MM.1S (cell line): ENCODE results near the gene SH3GL3.

Experiments
- DNase-seq: peaks from one replicate; pipeline ENCODE4 v3.0.0-alpha.2; 2015
- H2AFZ ChIP-seq: fragments of 300-600 bp; sonication (generic); 2 replicates; pipeline ENCODE4 v1.6.0; 2016; ENCODE audit warnings: antibody characterized with exemption, low read length
- H3F3A ChIP-seq: fragments of 300-600 bp; sonication (generic); 2 replicates; pipeline ENCODE4 v1.6.1; 2016; ENCODE audit warnings: mild to moderate bottlenecking, antibody characterized with exemption, low read length, moderate library complexity, mixed read lengths; ENCODE audit not compliant: insufficient read depth
- H3K27ac ChIP-seq: fragments of 300-600 bp; sonication (generic); 2 replicates; pipeline ENCODE4 v1.5.1; 2016; ENCODE audit warnings: mild to moderate bottlenecking, low read length
- H3K27me3 ChIP-seq: fragments of 300-600 bp; sonication (generic); replicated peaks from 2 replicates; pipeline ENCODE4 v1.6.0; 2016; ENCODE audit warnings: low read length; ENCODE audit not compliant: insufficient read depth
- H3K36me3 ChIP-seq: fragments of 300-600 bp; sonication (generic); replicated peaks from 2 replicates; pipeline ENCODE4 v1.6.1; 2016; ENCODE audit warnings: mild to moderate bottlenecking, low read length, mixed read lengths; ENCODE audit not compliant: insufficient read depth
- H3K4me1 ChIP-seq: fragments of 300-600 bp; sonication (generic); 2 replicates; pipeline ENCODE4 v1.6.1; 2016; ENCODE audit warnings: low read length, mixed read lengths
- H3K4me2 ChIP-seq: fragments of 300-600 bp; sonication (generic); 2 replicates; pipeline ENCODE4 v1.6.0; 2016; ENCODE audit warnings: low read depth, low read length
- H3K4me3 ChIP-seq: fragments of 300-600 bp; sonication (generic); 2 replicates; pipeline ENCODE4 v1.5.1; 2016; ENCODE audit warnings: low read length, mixed read lengths
- H3K79me2 ChIP-seq: fragments of 300-600 bp; sonication (generic); 2 replicates; pipeline ENCODE4 v1.6.1; 2016; ENCODE audit warnings: mixed run types, low read length, mixed read lengths
- H3K9ac ChIP-seq: fragments of 300-600 bp; sonication (generic); 2 replicates; pipeline ENCODE4 v1.6.1; 2016; ENCODE audit warnings: low read length, mixed read lengths
- H3K9me2 ChIP-seq: fragments of 300-600 bp; sonication (generic); replicated peaks from 2 replicates; pipeline ENCODE4 v1.6.1; 2016; ENCODE audit warnings: mild to moderate bottlenecking, low read length, mixed read lengths; ENCODE audit not compliant: insufficient read depth
- H3K9me3 ChIP-seq: fragments of 300-600 bp; sonication (generic); replicated peaks from 2 replicates; pipeline ENCODE4 v1.6.1; 2016; ENCODE audit warnings: mild to moderate bottlenecking, low read length, mixed read lengths; ENCODE audit not compliant: insufficient read depth
- H4K20me1 ChIP-seq: fragments of 300-600 bp; sonication (generic); 2 replicates; pipeline ENCODE4 v1.6.1; 2016; ENCODE audit warnings: mild to moderate bottlenecking, low read length, moderate library complexity, mixed read lengths; ENCODE audit not compliant: insufficient read depth
- EZH2 ChIP-seq: fragments of 300-600 bp; sonication (generic); optimal IDR thresholded peaks from 2 replicates; pipeline ENCODE3; 2017; ENCODE audit warnings: low read depth, mild to moderate bottlenecking, antibody characterized with exemption, low read length, mixed read lengths
- EZH2phosphoT487 ChIP-seq: fragments of 300-600 bp; sonication (generic); IDR thresholded peaks from 2 replicates; pipeline ENCODE4 v1.6.1; 2018; ENCODE audit warnings: antibody characterized with exemption, low read length
- TF ChIP-seq, protein P1 (sequence below): fragments of 300-600 bp; sonication (generic); IDR thresholded peaks from 2 replicates; pipeline ENCODE4 v1.5.1; 2016; ENCODE audit warnings: antibody characterized with exemption, low read length, mixed read lengths

Gene SH3GL3

DNA sequence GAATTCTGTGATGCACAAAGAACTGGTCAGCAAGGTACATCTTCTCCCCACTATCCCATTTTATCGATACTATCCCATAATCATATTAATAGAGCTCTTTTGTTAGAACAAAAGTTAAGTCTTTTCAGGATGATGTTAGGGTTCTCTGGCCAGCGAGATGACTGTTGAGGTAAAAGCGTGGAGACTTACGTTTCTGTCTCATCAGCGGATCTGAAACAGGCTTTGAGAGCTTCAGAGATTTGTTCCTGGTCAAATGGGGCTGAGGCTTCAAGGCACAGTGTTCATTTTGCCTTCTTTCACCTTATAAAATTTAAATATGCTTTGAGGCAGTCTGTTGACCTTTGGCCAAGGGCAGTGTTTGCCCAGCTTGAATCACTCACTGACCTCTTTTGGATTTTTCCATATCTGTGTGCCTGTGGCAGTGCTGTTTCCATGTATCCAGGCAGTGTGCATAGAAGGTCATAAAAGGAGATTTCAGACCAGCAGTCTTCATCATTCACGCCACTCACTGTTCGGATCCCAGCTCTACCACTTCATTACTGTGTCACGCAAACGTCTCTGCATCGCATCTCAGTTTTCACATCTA, 209.9 kb downstream of the SH3GL3 start:
- Histone ChIP-seq H3F3A (no peaks in the 10 kb centered on the region), H3K27me3 (no peaks in the 10 kb centered on the region), H2AFZ (no peak overlapping the region), H4K20me1 (no peaks in the 10 kb centered on the region), H3K9ac (no peak overlapping the region), H3K27ac (no peak overlapping the region), H3K9me3 (no peaks in the 10 kb centered on the region), H3K4me1 (no peaks in the 10 kb centered on the region), H3K4me3 (no peak overlapping the region), H3K4me2 (no peak overlapping the region), H3K36me3 (no peaks in the 10 kb centered on the region), H3K79me2 (no peaks in the 10 kb centered on the region), H3K9me2 (no peaks in the 10 kb centered on the region)
- DNase-seq: no peak
- TF ChIP-seq EZH2 (no peak), EZH2phosphoT487 (no peak)
- TF ChIP-seq, protein P1, sequence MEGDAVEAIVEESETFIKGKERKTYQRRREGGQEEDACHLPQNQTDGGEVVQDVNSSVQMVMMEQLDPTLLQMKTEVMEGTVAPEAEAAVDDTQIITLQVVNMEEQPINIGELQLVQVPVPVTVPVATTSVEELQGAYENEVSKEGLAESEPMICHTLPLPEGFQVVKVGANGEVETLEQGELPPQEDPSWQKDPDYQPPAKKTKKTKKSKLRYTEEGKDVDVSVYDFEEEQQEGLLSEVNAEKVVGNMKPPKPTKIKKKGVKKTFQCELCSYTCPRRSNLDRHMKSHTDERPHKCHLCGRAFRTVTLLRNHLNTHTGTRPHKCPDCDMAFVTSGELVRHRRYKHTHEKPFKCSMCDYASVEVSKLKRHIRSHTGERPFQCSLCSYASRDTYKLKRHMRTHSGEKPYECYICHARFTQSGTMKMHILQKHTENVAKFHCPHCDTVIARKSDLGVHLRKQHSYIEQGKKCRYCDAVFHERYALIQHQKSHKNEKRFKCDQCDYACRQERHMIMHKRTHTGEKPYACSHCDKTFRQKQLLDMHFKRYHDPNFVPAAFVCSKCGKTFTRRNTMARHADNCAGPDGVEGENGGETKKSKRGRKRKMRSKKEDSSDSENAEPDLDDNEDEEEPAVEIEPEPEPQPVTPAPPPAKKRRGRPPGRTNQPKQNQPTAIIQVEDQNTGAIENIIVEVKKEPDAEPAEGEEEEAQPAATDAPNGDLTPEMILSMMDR: no peak

DNA sequence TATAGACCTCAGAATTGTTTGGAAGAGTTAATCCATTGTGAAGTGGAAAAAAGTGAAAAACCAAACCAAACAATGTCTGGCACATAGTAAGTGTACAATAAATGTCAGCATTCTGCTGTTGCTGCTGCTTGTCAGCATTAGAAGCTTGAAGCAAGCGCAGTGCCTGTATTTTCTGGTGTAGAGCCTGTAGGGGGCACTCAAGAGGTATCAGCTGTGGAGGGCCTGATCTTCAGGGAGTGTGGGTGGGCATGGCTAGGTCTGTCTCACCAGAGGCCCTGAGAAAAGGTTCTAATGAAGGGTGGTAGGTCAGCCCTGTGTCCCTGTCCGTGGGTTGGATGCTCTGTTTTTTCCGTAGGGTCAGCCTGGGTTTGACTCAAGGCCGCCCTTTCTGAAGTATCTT, 210.4 kb downstream of the SH3GL3 start:
- Histone ChIP-seq H2AFZ (no peak overlapping the region), H3K9me3 (no peaks in the 10 kb centered on the region), H3K4me2 (no peak overlapping the region), H3K4me1 (no peaks in the 10 kb centered on the region), H3K36me3 (no peaks in the 10 kb centered on the region), H4K20me1 (no peaks in the 10 kb centered on the region), H3K9ac (no peak overlapping the region), H3K9me2 (no peaks in the 10 kb centered on the region), H3K27ac (no peak overlapping the region), H3K79me2 (no peaks in the 10 kb centered on the region), H3F3A (no peaks in the 10 kb centered on the region), H3K27me3 (no peaks in the 10 kb centered on the region), H3K4me3 (no peak overlapping the region)
- TF ChIP-seq, protein P1: no peak
- TF ChIP-seq EZH2 (no peak), EZH2phosphoT487 (no peak)
- DNase-seq: no peak

DNA sequence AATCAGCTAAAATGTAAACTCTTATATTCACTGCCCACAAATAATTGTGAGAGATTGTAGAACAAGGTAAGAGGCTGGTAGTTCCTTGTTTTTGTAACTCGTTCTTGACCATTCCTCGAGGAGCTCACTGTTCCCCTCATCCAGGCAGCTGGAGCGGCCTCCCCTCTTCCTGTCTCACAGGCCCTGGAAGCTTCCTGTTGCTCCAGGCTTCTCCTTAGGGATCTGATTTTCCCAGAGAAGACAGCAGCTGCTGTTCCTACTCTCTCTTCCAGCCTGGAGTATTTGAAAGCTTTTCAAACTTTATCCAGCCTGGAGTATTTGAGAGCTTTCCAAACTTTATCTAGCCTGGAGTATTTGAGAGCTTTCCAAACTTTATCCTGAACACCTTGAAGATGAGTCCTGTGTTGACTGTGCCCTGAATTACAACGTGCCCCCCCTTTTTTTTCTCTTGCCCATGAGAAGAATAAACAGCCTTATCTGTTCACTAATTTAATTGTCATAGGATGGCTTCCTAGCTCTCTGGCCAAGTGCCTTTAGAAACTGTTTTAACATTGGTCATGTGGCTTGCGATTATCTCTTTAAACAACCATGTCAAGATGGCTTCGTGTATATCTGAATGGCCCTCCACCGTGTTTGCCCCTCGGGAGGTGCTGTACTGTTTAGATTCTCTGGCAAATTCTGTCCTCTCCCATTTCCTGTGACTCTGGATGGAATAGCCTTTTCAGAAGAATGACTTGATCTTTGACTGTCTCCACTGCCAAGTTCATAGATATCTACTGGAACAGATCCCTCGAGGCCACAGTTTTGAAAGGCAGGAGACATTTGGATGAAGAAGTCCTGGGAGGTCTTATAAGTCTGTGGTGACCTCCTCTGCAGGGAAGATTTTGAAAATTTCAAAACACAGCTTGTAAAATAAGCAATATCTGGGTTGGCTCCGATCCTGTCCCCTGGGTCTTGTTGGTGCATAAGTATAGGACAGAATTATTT, 211.6 kb downstream of the SH3GL3 start:
- H3K9me2 ChIP-seq: no peaks in the 10 kb centered on the region
- no peak overlapping the region for H3K9ac ChIP-seq
- H3F3A ChIP-seq: no peaks in the 10 kb centered on the region
- no peaks in the 10 kb centered on the region for H4K20me1 ChIP-seq
- H3K4me3 ChIP-seq: no peak overlapping the region
- no peaks in the 10 kb centered on the region for H3K4me1 ChIP-seq
- H3K4me2 ChIP-seq: no peak overlapping the region
- no peak overlapping the region for H2AFZ ChIP-seq
- no peaks in the 10 kb centered on the region for H3K9me3 ChIP-seq
- H3K27ac ChIP-seq: no peak overlapping the region
- no peaks in the 10 kb centered on the region for H3K79me2 ChIP-seq
- TF ChIP-seq, protein P1: no peak
- TF ChIP-seq EZH2 (no peak), EZH2phosphoT487 (no peak)
- no peaks in the 10 kb centered on the region for H3K27me3 ChIP-seq
- no peak for DNase-seq
- no peaks in the 10 kb centered on the region for H3K36me3 ChIP-seq
